ENCODE data around the gene RPA3. TPM values are rescaled to one million over a fixed set of nuclear protein-coding genes. Genes with fewer than 3 reads are reported as not detected.

RPA3 gene
- total and polyA plus RNA-seq, 2 experiments from 2014 or later, result 16.3 to 71.8 TPM

DNA sequence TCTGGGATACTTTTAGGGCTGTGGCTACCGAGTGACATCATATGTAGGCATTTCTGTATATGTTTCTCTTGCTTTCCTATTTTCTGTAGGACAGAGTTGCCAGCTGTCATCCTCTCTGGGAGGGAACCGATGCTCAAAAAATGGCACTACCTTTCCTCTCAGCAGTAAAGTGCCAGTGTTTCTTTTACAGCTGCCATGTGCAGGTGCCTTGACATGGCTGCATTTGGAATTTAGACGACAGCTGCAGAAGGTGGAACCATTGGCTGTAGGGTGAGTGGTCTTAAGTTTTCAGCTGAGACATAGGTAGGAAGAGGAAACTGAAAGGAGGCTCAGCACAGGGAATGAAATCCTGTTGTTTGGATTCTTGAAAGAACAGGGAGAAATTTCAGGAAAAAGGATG lies 20.2 kb upstream of the RPA3 start:
- Histone ChIP-seq H3K4me1 (ENCODE audit: insufficient read depth) (no peaks in the 10 kb centered on the region), H3K27me3 (replicated peaks; ENCODE audit: insufficient read depth) (no peaks in the 10 kb centered on the region), H3K27ac (no peak overlapping the region), H4K20me1 (ENCODE audit: insufficient read depth) (no peaks in the 10 kb centered on the region), H3K4me3 (no peak overlapping the region), H3K9me3 (ENCODE audit: low read depth) (no peaks in the 10 kb centered on the region), H3F3A (ENCODE audit: insufficient read depth) (no peaks in the 10 kb centered on the region), H3K4me2 (ENCODE audit: unreplicated experiment) (no peak overlapping the region), H2AFZ (no peak overlapping the region), H3K79me2 (ENCODE audit: insufficient read depth) (no peaks in the 10 kb centered on the region), H3K9me2 (ENCODE audit: insufficient read depth) (no peaks in the 10 kb centered on the region), H3K36me3 (ENCODE audit: low read depth) (no peaks in the 10 kb centered on the region), H3K9ac (no peak overlapping the region)
- 94 to 96% methylated on average over 3 of the region's 3 CpGs for WGBS, 2 experiments (ENCODE audit: low coverage in 1 of 2, low lambda C conversion rate in 2 of 2, missing lambda C conversion rate in 2 of 2)
- no peak for DNase-seq
- TF ChIP-seq EZH2phosphoT487 (IDR thresholded peaks at IDR 0.05; ENCODE audit: insufficient read depth, low read depth) (no peak), EZH2 (IDR thresholded peaks at IDR 0.05; ENCODE audit: insufficient read depth, poor library complexity, severe bottlenecking) (no peak)
- in situ Hi-C loops (cut with MboI), result no loop called here

DNA sequence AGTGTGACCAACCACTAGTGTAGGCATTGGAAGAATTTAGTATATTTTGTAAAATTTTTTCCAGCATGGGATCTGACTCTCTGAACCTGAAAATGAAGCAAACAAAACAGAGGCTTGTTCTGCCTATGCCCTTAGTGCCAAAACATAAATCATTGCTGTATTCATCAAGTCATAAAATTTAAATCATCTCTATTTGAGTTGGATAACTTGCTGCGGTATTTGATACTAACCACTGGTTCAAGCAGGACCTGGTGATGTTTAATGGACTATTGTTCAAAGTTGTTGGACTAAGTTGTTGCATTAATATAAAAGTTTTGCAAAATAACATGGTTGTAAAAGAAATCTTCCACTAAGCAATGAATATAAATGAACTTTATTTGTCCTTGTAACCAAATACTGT lies 19.8 kb upstream of the RPA3 start:
- no peaks in the 10 kb centered on the region for H4K20me1 ChIP-seq (ENCODE audit: insufficient read depth)
- no peak overlapping the region for H3K9ac ChIP-seq
- no peak overlapping the region for H3K27ac ChIP-seq
- H3K9me2 ChIP-seq (ENCODE audit: insufficient read depth), result no peaks in the 10 kb centered on the region
- TF ChIP-seq EZH2 (IDR thresholded peaks at IDR 0.05; ENCODE audit: insufficient read depth, poor library complexity, severe bottlenecking), result no peak
- TF ChIP-seq EZH2phosphoT487 (IDR thresholded peaks at IDR 0.05; ENCODE audit: insufficient read depth, low read depth), result no peak
- no peak overlapping the region for H3K4me2 ChIP-seq (ENCODE audit: unreplicated experiment)
- no peaks in the 10 kb centered on the region for H3K79me2 ChIP-seq (ENCODE audit: insufficient read depth)
- no peak overlapping the region for H2AFZ ChIP-seq
- no peaks in the 10 kb centered on the region for H3K27me3 ChIP-seq (replicated peaks; ENCODE audit: insufficient read depth)
- H3K36me3 ChIP-seq (ENCODE audit: low read depth), result no peaks in the 10 kb centered on the region
- in situ Hi-C loops (cut with MboI), result no loop called here
- no peak overlapping the region for H3K4me3 ChIP-seq
- DNase-seq, result no peak
- peaks cover 4% of the 10 kb centered on the region for H3K4me1 ChIP-seq (ENCODE audit: insufficient read depth)
- H3F3A ChIP-seq (ENCODE audit: insufficient read depth), result 0 out of 2 replicates have a peak, but pooled peaks cover 3% of the 10 kb centered on the region
- H3K9me3 ChIP-seq (ENCODE audit: low read depth), result no peaks in the 10 kb centered on the region
- 68 to 74% methylated on average over 1 of the region's 1 CpG for WGBS, 2 experiments (ENCODE audit: low coverage in 1 of 2, low lambda C conversion rate in 2 of 2, missing lambda C conversion rate in 2 of 2)

DNA sequence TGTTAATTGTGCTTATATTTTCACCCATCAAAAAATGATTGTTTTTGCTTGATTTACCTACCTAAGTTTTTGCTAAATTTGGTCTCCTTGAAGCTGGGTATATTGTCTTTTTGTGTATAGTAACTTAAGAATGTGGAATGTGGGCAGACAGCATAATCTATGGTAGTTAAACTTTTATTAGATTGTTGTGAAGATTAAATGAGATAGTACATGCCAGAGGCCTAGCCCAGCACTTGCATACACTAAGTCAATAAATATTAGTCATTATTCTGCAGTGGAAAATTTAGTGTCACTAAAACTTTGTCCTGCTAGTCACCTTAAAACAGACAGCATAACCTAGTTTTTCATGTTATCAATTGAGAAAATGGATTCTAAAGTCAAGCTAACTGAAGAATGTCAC lies 19.3 kb upstream of the RPA3 start:
- peaks cover 9% of the 10 kb centered on the region for H3K4me1 ChIP-seq (ENCODE audit: insufficient read depth)
- no peaks in the 10 kb centered on the region for H4K20me1 ChIP-seq (ENCODE audit: insufficient read depth)
- H3K9me2 ChIP-seq (ENCODE audit: insufficient read depth), result no peaks in the 10 kb centered on the region
- no peak overlapping the region for H3K9ac ChIP-seq
- H3K4me2 ChIP-seq (ENCODE audit: unreplicated experiment), result no peak overlapping the region
- no peak overlapping the region for H3K4me3 ChIP-seq
- H3K27ac ChIP-seq, result no peak overlapping the region
- no peak for TF ChIP-seq EZH2phosphoT487 (IDR thresholded peaks at IDR 0.05; ENCODE audit: insufficient read depth, low read depth)
- no peak for TF ChIP-seq EZH2 (IDR thresholded peaks at IDR 0.05; ENCODE audit: insufficient read depth, poor library complexity, severe bottlenecking)
- no peaks in the 10 kb centered on the region for H3K27me3 ChIP-seq (replicated peaks; ENCODE audit: insufficient read depth)
- no peak overlapping the region for H2AFZ ChIP-seq
- no peaks in the 10 kb centered on the region for H3K9me3 ChIP-seq (ENCODE audit: low read depth)
- no peak for DNase-seq
- H3F3A ChIP-seq (ENCODE audit: insufficient read depth), result peaks cover 8% of the 10 kb centered on the region
- H3K79me2 ChIP-seq (ENCODE audit: insufficient read depth), result no peaks in the 10 kb centered on the region
- H3K36me3 ChIP-seq (ENCODE audit: low read depth), result no peaks in the 10 kb centered on the region
- in situ Hi-C loops (cut with MboI), result no loop called here

DNA sequence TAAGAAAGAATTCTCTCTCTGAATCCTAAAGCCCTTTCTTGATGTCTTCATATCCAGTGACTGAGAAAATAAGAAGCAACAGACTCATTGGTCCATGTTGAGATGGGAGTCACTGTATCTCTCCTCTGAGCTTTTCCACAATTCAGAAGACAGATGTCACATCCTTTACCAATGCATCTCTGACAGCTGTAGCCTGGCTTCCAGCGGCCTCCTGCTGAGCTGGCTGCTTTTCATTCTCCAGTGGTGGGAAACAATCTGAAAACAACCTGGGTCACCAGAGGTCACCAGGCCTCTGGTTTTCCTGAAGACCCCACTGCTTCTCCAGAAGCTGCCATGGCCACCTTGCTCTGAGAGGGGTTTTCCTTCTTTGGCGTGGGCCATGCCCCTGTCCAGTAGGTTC lies 18.3 kb upstream of the RPA3 start:
- no peaks in the 10 kb centered on the region for H4K20me1 ChIP-seq (ENCODE audit: insufficient read depth)
- peaks cover 15% of the 10 kb centered on the region for H3F3A ChIP-seq (ENCODE audit: insufficient read depth)
- no peaks in the 10 kb centered on the region for H3K79me2 ChIP-seq (ENCODE audit: insufficient read depth)
- 72 to 81% methylated on average over 2 of the region's 2 CpGs for WGBS, 2 experiments (ENCODE audit: low coverage in 1 of 2, low lambda C conversion rate in 2 of 2, missing lambda C conversion rate in 2 of 2)
- no peaks in the 10 kb centered on the region for H3K9me2 ChIP-seq (ENCODE audit: insufficient read depth)
- TF ChIP-seq EZH2 (IDR thresholded peaks at IDR 0.05; ENCODE audit: insufficient read depth, poor library complexity, severe bottlenecking) (no peak), EZH2phosphoT487 (IDR thresholded peaks at IDR 0.05; ENCODE audit: insufficient read depth, low read depth) (no peak)
- H3K9me3 ChIP-seq (ENCODE audit: low read depth), result no peaks in the 10 kb centered on the region
- H3K27me3 ChIP-seq (replicated peaks; ENCODE audit: insufficient read depth), result no peaks in the 10 kb centered on the region
- no peak for DNase-seq
- H3K4me3 ChIP-seq, result no peak overlapping the region
- H2AFZ ChIP-seq, result no peak overlapping the region
- in situ Hi-C loops (cut with MboI), result no loop called here
- no peak overlapping the region for H3K9ac ChIP-seq
- no peaks in the 10 kb centered on the region for H3K36me3 ChIP-seq (ENCODE audit: low read depth)
- H3K4me1 ChIP-seq (ENCODE audit: insufficient read depth), result peaks cover 19% of the 10 kb centered on the region
- H3K4me2 ChIP-seq (ENCODE audit: unreplicated experiment), result no peak overlapping the region
- no peak overlapping the region for H3K27ac ChIP-seq

All from GM23248 (cell line).